Measurements from ENCODE around the gene ARHGAP26.
A peak's percentile ranks its signal among the peaks of the same experiment; 100 is the strongest.

Gene ARHGAP26

DNA sequence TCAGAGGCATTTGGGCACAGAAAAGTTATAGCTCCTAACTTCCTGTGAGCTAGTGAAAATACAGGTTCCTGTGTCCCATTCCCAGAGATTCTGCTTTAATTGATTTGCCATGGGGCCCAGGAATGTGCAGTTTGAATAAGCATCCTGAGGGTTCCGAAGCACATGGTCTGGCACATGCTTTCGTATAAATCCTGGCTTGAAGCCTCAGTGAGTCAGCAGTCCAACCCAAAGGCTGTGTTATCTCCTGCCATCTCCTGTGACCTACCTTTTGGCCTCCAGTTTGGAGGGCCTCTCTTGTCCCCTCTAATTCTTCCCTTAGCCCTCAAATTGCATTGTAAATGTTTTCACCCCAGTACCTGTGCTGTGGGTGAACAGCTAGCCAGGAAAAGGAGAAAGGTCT lies 449.5 kb downstream of the ARHGAP26 start:
- DNase-seq = no peak

DNA sequence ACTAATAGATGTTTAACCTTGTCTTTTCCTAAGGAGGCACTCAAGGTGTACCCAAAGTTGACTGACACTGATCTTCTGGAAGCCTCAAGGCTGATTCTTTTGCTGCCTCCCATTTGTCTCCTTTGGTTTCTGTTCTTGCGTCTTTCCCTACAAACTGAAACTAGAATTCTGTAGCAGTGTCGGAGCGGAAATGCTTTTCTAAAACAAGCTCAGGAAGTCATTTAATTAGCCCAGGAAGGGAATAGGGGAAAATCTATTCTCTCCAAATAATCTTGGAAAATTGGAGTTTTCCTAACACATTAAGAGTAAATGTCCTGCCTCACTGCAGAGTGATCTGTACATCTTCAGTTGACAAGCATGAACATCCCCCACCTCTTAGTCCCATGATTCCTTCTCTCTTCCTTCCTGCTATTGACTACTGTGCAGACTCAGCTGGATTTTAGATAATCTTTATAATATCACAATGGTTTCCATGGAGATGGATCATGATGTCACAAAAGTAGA lies 450.6 kb downstream of the ARHGAP26 start:
- DNase-seq = no peak

DNA sequence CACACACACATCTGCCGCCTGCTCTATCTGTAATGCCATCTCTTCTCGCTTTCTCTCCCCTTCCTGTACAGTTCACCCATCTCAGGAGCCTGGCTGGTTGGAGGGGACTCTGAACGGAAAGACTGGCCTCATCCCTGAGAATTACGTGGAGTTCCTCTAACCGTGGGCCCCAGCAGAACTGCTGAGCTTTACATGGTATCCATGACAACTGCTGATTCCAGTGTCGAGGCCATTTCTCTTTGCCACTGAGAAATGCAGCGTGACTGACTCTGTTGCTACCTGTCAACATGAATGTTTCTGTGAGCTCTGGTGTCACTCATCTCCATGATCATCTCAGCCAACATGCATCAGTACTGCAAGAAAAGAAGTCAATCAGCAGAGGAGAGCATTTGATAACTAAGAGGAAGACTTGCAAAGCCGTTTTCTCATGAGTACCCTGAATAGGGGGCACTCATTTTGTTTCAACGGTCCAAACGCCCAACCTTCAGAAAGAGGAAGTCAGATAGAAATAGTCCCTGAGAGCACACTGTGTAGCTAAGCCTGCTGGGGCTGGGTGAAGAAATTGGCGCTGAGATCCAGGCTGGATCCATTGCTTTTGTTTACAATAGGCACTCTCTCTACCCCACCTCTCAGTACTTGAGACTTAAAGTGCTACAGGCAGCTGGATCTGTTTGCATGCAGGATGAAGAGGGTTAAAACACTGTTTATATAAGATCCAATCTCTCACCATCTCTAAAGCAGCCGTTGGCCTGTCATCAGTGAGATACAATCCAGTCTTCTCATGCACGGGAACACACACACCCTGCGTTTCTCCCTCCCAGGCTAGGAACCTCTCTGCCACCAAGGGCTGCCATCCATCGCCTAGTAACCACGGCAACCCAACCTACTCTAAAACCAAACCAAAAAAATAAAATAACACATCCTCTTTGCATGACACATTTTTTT lies 452.4 kb downstream of the ARHGAP26 start:
- DNase-seq = peak in 3 of 6 experiments; percentile 10 to 27 (median 14)

DNA sequence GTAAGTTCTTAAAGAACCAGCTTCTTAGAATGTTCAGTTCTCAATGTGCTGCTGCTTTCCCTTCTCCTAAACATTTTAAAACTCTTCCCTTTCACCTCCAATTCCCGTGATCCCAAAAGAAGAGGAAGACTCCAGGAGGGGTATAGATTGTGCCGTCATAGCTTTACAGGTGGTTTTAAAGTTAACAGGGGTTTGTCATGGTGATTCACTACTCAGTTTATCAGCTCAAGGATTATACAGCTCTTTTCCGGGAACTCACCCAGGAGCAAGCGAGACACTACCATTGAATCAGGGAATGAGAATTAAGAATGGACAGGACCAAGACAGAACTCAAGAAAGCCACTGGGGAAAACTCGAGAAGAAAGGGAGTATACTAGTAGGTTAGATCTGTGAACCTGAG lies 454.5 kb downstream of the ARHGAP26 start:
- no peak for DNase-seq

DNA sequence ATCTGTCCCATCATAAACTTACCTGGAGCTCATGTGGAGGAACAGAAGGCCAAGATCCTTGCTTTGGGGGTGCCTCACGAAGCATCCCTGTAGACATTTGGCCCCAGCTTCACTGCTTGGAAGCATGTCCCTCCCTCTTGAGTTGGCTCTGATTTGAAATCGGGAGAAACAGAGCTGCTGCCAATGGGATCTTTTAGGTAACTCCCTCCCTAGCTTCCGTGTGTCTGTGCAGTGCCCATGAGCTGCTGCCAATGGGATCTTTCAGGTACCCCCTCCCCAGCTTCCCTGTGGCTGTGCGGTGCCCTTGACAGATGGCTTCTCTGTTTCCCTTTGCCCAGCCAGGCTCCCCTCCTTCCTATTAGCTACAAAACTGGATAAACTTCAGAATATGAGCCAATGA lies 455.3 kb downstream of the ARHGAP26 start:
- no peak for DNase-seq

DNA sequence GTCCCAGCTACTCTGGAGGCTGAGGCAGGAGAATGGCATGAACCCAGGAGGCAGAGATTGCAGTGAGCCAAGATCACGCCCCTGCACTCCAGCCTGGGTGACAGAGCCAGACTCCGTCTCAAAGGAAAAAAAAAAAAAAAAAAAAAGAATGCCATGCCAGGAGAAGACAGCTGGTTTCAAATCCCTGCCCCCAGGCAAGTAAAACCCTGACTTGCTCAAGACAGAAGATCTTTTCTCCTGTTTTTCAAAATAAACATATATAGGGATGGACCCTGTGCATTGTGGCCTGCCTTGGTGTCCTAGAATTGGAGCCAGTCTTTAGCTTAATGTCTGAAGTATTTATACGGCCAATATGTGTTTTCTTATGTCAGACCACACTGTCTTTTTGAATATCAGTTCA lies 456.2 kb downstream of the ARHGAP26 start:
- DNase-seq = no peak

DNA sequence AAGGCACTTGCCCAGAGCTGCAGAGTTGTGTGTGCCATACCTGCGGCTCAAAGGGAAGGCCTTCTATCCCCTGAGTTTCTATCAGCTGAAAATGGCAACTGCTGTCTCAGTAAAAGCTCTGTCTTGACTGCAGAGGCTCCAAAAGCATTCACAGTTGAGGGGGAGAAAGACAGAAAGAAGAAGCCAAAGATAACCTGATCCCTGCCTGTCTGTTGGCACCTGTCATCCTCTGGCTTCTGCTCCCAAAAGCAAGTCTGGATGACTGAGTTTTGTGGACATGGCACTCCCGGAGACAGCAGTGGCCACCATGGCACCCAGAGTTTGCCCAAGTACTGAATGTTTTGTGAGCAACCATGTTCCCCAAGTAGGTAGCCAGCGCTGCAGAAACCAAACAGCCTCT lies 456.7 kb downstream of the ARHGAP26 start:
- no peak for DNase-seq

DNA sequence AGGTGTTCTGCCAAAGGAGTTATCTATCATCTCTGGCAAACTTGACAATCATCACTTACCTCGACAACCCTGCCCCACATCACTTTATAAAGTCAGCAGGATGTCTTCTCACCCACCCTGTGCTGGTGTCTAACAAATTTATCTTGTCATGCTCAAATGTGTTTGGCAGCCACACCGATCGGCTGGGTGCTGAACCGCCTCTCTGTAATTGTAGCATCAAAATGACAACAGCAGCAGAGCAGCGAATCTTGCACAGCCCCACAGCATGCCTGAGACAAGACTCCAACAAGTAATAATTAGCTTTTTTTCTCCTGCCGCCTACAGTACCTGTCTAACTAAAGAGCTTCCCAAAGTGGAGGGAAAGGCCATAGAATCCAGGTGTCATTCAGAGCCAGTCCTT lies 457.1 kb downstream of the ARHGAP26 start:
- no peak for DNase-seq

DNA sequence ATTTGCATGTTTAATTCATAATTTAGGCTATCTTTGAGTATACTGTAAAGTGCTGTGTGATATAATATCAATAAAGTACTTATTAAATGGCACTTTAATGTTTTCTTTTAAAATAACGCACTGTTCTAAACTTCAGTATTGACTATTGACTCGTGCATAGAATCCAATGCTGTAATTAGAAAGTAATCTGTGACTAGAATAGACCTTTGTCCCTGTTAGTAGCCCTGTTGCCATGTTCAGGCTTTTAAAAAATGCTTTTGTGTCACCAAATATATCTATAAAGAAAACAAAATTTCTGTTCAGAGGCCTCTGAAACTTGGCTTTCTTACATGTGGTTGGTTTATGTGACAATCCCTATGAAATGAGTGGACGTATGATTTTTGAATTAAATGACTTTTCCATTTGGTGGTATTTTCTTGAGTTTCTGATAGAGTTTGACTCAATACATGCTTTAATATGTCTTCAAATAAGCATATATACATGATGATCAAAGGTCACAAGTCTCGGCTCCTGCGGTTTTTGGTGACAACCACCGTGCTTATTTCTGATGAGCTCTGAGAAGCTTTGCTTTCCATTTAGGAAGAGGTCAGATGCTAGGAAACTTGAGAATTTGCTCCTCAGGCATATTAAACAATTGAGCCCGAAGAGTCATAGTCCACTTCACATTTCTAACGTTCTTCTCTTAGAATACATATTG lies 458.6 kb downstream of the ARHGAP26 start:
- no peak for DNase-seq

DNA sequence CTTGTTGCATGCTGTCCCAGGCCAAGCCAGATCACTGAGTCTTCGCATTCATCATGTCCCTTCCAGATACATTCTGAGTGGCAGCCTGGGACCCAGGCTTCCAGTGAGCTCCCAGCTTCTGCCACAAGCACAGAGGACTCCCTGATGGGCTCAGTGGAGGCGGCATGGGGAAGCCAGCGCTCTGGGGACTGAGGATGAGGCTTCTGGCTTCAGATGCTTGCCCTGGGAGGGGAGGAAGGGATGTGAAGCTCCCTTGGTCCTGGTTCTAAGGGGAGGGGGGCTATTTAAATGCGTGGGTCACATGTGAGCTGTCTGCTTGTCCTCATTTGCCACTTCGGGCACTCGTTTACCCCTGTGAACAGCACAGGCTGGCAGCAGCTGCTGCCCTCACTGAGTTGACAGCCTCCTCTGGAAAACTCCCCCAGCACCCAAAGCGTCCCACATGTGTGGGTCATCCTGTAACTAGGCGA lies 459.3 kb downstream of the ARHGAP26 start:
- DNase-seq = peak in 2 of 6 experiments; percentile 18 to 51

DNA sequence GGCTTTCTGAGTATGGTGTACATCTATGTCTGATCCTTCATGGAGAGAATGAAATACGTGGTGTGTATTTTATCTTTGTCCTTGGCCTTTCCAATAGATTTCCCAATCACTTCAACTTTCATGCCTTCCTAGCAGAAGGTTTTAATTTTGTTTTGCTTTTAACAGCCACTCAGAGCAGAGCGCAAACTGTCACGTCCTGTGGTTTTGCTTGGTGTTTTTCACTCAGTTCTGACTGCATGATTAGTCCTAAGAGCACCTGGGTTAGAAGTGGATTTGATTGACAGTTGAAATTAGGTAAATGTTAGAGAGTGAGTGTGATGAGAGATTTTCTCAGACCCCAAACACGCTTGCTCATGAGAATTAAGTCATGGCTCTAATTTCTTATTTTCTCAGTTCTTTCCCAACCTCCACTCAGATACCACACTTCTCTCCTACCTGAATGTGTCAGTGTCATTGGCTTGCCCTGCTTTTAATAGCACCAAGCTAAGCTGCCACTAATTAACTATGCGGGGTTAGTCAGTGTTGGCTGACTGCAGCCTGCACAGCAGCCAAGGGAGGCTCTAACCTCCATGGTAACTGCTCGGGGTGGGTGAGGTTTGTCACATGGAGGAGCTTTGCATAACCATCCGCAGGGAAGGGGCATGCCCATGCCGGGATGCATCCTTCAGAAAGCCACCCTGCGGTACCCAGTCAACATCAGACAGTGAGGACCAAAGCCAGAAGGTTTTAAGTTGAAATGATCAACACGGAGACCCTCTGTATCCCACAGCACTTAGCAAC lies 459.9 kb downstream of the ARHGAP26 start:
- peak in 4 of 6 experiments; percentile 0 to 51 (median 30) for DNase-seq

DNA sequence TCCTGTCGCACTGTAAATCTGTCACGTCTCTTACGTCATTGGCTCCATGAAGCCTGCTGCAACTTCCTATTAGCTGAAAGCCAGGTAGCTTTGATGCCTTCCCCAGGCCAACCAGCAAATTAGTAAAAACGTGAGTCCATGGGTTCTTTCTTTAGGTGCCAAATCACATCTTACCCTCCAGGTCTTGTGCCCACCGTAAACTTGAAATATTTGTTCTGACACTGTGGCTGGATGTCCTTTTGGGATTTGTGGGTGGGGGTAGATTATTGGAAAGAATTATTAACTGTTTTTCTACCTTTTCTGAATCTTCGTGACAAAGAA lies 460.5 kb downstream of the ARHGAP26 start:
- no peak for DNase-seq

DNA sequence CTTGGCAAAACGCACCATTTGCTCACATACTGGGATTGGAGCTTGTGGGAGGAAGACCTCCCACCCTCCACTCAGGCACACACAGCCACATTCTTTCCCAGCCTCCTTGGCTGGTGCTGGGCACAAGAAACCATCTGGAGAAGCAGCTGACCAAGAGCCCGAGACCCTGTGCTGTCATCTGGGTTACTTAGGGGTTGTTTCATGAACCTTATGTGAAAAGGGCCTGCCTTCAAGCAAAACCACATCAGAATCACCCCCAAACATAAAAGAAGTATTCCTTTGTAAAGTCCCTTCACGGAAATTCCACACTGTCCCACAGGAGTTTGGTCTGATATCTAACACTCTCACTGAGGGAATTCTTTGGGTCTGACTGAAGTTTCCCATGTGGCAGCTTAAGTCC lies 461.2 kb downstream of the ARHGAP26 start:
- no peak for DNase-seq

DNA sequence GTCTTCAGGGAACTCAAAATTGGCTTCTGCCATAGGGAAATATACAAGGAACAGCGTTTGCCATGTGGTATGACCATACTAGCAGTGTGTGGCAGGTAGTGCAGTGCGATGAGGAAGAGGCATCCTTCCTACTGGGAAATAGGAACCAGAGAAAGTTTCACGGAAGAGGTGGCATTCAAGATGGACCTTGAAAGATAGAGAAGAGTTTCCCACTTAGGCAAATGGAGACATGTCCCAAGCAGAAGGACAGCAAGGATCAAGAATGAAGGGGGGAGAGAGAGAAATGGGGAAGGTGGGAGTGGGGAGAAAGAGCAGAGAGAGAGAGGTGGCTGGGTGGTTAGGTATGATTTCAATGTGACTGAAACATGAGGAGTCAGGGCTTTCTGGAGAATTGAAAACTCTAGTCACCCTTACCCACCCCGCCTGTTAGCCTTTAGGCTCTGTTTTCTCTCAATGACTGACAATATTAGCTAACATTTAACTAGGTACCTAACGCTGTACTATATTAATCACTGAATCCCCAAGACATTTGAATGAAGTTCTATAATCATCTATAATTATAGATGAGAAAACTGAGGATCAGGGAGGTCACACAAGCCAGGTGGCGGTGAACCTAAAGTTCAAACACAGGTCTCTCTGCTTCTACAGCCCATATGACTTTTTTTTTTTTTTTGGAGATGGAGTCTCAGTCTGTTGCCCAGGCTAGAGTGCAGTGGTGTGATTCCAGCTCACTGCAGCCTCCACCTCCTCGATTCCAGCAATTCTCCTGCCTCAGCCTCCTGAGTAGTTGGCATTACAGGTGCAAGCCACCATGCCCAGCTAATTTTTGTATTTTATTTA lies 462.0 kb downstream of the ARHGAP26 start:
- no peak for DNase-seq

DNA sequence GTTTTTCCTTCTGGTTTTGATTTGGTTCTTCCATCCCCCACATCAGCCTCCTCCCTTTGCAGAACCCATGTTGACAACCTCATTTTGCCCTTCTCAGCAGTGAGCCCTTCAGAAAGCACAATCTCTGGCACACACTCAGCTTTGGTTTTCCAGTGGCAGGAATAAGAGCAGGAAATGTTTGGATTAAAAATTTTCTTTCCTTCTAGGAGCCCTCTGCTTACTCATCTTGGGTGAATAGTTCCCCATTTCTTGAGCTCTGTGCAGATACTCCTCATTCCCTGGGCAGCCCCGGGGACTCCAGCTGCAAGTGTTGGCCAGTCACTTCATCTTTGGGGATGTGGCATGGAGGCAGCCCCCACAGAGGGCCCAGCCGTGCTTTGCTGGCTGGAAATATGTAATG lies 462.9 kb downstream of the ARHGAP26 start:
- no peak for DNase-seq

DNA sequence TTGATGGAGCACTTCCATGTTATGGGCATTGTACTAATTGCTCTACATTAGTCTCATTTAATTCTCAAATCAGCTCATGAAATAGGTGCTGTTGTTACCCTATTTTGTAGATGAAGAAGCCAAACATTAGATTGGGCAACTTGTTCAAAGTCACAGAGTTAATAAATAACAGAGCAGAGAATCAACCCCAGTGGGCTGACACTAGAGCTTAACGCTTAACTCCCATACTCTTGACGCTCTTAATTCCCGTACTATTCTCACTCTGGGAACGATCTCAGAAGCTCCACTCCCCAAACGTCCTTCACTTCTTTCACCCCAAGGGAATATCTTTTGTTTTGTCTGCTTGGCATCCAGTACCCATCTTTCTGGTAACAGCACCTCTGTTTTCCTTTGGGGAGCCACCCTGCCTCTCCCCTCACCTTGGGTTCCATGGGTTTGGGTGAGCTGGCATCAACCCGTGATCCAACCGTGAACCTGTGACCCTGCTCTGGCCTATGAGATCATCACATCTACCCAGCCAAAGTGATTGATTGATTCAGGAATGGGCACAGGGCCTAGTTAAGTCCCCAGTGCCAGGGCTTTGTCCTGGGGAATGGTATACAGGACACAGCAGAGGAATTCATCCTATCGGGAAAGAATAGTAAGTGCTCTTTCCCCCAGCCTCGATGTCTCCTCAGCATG lies 464.1 kb downstream of the ARHGAP26 start:
- no peak for DNase-seq

DNA sequence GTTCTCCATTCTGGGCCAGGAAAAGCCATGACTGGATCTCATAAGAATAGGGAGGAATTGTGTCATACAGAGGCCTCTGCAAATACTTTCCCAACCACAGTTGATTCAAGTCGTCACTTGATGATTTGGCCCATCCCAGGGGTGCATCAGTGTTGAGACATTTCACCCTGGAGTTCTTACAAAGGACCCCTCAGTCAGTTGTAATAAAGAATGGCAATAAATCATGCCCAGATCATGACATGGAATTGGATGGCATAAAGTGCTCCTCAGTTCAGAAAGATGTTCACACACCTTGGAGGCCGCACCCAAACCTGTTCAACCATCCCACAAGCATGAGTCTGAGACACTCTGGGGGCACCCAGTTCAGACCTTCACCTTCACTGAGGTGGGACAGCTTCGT lies 465.2 kb downstream of the ARHGAP26 start:
- DNase-seq = no peak

DNA sequence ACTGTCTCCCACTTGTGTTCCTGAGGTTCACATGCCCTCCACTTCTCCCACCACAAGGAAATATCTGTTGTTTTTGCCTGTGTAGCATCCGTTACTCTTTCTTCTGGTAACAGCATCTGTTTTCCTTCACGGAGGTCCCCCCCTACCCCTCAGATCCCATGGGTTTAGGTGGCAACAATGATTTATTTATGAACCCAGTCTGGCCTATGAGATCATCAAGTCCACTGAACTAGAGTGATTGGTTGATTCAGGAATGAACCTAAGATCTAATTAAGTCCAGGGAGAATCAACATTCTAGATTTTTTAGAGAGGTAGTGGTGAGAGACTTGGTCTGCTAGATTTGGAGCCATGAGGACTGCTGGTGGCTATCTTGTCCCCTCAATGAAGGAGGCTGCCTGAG lies 466.5 kb downstream of the ARHGAP26 start:
- no peak for DNase-seq

DNA sequence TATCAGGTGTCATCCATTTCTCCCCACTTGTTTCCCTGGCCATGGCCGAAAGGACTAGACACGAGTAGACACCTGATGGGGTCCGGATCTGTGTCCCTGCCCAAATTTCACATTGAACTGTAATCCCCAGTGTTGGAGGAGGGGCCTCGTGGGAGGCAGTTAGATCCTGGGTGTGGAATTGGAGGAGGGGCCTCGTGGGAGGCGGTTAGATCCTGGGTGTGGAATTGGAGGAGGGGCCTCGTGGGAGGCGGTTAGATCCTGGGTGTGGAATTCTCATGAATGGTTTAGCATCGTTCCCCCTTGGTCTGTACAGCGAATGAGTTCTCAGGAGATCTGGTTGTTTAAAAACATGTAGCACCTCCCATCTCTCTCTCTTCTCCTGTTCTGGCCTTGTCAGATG lies 467.5 kb downstream of the ARHGAP26 start:
- no peak for DNase-seq

DNA sequence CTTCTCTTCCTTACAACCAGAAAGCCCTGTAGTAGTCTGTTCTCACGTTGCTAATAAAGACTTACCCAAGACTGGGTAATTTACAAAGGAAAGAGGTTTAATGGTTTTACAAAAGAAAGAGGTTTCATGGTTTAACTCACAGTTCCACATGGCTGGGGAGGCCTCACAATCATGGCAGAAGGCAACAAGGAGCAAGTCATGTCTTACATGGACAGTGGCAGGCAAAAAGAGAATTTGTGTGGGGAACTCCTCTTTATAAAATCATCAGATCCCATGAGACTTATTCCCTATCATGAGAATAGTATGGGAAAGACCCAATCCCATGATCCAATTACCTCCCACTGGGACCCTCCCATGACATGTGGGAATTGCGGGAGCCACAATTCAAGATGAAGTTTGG lies 468.4 kb downstream of the ARHGAP26 start:
- DNase-seq = no peak

DNA sequence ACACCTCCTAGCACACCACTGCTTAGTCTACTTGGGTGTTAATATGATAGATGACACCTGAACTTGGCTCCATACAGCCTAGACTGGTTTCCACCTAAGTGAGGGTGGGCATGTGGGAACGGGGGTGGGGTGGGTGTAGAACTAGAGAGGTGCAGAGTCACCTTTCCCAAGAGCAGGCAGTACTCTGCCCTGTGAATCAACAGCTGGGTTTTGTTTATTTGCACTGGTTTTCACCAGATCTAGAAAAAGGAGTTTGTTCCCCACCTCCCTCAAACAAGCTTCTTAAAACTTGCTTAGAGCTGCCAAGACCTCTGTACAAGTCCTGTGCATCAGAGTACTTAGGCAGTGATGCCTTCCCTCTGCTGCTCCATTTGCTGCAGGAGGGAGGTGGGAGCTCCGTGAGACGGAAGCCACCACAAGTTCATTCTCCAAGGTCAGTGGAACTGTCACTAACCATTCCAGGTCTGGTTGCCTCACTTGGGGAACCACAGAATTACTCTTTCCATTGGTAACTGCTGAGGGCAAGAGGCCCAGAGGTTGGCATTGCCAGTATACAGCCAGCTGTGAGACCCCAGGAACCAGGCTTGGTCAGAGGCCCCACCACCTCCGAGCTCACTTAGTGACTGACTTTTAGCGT lies 469.8 kb downstream of the ARHGAP26 start:
- no peak for DNase-seq

Measured in stimulated activated naive CD4-positive, alpha-beta T cell (primary cell).